Measurements from ENCODE around the gene PSRC1.

Gene PSRC1

GRCh38 chr1:109273570-109274288, 9.2 kb downstream of the PSRC1 start:
- H3K9me3 ChIP-seq (ENCODE audit: insufficient read depth, low read length): no peaks in the 10 kb centered on the region
- no peak overlapping the region for H3K27ac ChIP-seq (ENCODE audit: low read depth, low read length)
- no peaks in the 10 kb centered on the region; the same call in 1 of the 2 replicates for H3F3A ChIP-seq (ENCODE audit: insufficient read depth)
- H3K27me3 ChIP-seq (ENCODE audit: low read length): no peaks in the 10 kb centered on the region
- no peak overlapping the region for H3K4me2 ChIP-seq (ENCODE audit: low read depth, low read length, poor library complexity, severe bottlenecking)
- H4K20me1 ChIP-seq (ENCODE audit: low read depth, low read length): no peaks in the 10 kb centered on the region
- no peak overlapping the region for H3K4me3 ChIP-seq (ENCODE audit: insufficient read depth, low read length, poor library complexity, severe bottlenecking)
- H3K9me2 ChIP-seq (replicated peaks; ENCODE audit: insufficient read depth, low read length): no peaks in the 10 kb centered on the region
- no peak overlapping the region for H3K9ac ChIP-seq (ENCODE audit: low read length)
- H3K79me2 ChIP-seq (ENCODE audit: insufficient read depth, low read length): no peaks in the 10 kb centered on the region
- no peak overlapping the region for H2AFZ ChIP-seq (ENCODE audit: low read depth, low read length, severe bottlenecking)
- no peaks in the 10 kb centered on the region for H3K36me3 ChIP-seq (ENCODE audit: low read length)
- no peak for TF ChIP-seq CTCF (IDR thresholded peaks at IDR 0.05; ENCODE audit: insufficient read depth, low read length, poor library complexity, severe bottlenecking)
- no peak for TF ChIP-seq EZH2phosphoT487 (conservative IDR thresholded peaks at IDR 0.05; ENCODE audit: low read length)

GRCh38 chr1:109272831-109273547, 10.0 kb downstream of the PSRC1 start:
- no peak overlapping the region for H2AFZ ChIP-seq (ENCODE audit: low read depth, low read length, severe bottlenecking)
- H3K9me2 ChIP-seq (replicated peaks; ENCODE audit: insufficient read depth, low read length): no peaks in the 10 kb centered on the region
- no peaks in the 10 kb centered on the region for H4K20me1 ChIP-seq (ENCODE audit: low read depth, low read length)
- no peak overlapping the region for H3K4me2 ChIP-seq (ENCODE audit: low read depth, low read length, poor library complexity, severe bottlenecking)
- H3K27me3 ChIP-seq (ENCODE audit: low read length): no peaks in the 10 kb centered on the region
- no peak overlapping the region for H3K27ac ChIP-seq (ENCODE audit: low read depth, low read length)
- no peak overlapping the region for H3K9ac ChIP-seq (ENCODE audit: low read length)
- no peaks in the 10 kb centered on the region for H3K36me3 ChIP-seq (ENCODE audit: low read length)
- H3K4me3 ChIP-seq (ENCODE audit: insufficient read depth, low read length, poor library complexity, severe bottlenecking): no peak overlapping the region
- H3K79me2 ChIP-seq (ENCODE audit: insufficient read depth, low read length): no peaks in the 10 kb centered on the region
- no peaks in the 10 kb centered on the region for H3K9me3 ChIP-seq (ENCODE audit: insufficient read depth, low read length)
- TF ChIP-seq EZH2phosphoT487 (conservative IDR thresholded peaks at IDR 0.05; ENCODE audit: low read length): no peak
- TF ChIP-seq CTCF (IDR thresholded peaks at IDR 0.05; ENCODE audit: insufficient read depth, low read length, poor library complexity, severe bottlenecking): no peak
- H3F3A ChIP-seq (ENCODE audit: insufficient read depth): no peaks in the 10 kb centered on the region; the same call in 1 of the 2 replicates

- Histone ChIP-seq H3K9ac (ENCODE audit: low read length) (no peak overlapping the region), H3K27ac (ENCODE audit: low read depth, low read length) (no peak overlapping the region), H2AFZ (ENCODE audit: low read depth, low read length, severe bottlenecking) (no peak overlapping the region), H3K9me2 (replicated peaks; ENCODE audit: insufficient read depth, low read length) (no peaks in the 10 kb centered on the region), H3K36me3 (ENCODE audit: low read length) (no peaks in the 10 kb centered on the region), H3K9me3 (ENCODE audit: insufficient read depth, low read length) (no peaks in the 10 kb centered on the region), H3K27me3 (ENCODE audit: low read length) (no peaks in the 10 kb centered on the region), H3F3A (ENCODE audit: insufficient read depth) (no peaks in the 10 kb centered on the region), H3K79me2 (ENCODE audit: insufficient read depth, low read length) (no peaks in the 10 kb centered on the region), H3K4me2 (ENCODE audit: low read depth, low read length, poor library complexity, severe bottlenecking) (no peak overlapping the region), H4K20me1 (ENCODE audit: low read depth, low read length) (no peaks in the 10 kb centered on the region), H3K4me3 (ENCODE audit: insufficient read depth, low read length, poor library complexity, severe bottlenecking) (no peak overlapping the region)
- no peak for TF ChIP-seq CTCF (IDR thresholded peaks at IDR 0.05; ENCODE audit: insufficient read depth, low read length, poor library complexity, severe bottlenecking)
- TF ChIP-seq EZH2phosphoT487 (conservative IDR thresholded peaks at IDR 0.05; ENCODE audit: low read length): no peak
Observed at GRCh38 chr1:109272021-109272799, 10.7 kb downstream of the PSRC1 start.
